Upper lobe of left lung (tissue), 6 donors: ENCODE data around the gene LTBP1. TPM values are rescaled to one million over a fixed set of nuclear protein-coding genes. Genes with fewer than 3 reads are reported as not detected.

Experiments
- ATAC-seq, 2 donors: fragments of 200-7000 bp; cut with Tn5 transposase; one replicate each; pipeline ENCODE4 v1.9.1; 2022; ENCODE audit warnings: mild to moderate bottlenecking in 2 of 2, moderate library complexity in 2 of 2; ENCODE audit not compliant: low FRiP score in 2 of 2
- DNase-seq, 2 donors: peaks; one replicate each; pipeline ENCODE4 v3.0.0-alpha.2; 2019 to 2020
- H3K27ac ChIP-seq, 4 donors: fragments of 200-600 bp; sonication (generic); one replicate each; pipeline ENCODE4 v1.5.1; 2016 to 2019
- H3K27me3 ChIP-seq, 4 donors: fragments of 200-600 bp; sonication (generic); one replicate each; pipeline ENCODE4 v1.5.1; 2017 to 2019
- H3K36me3 ChIP-seq, 4 donors: fragments of 200-600 bp; sonication (generic); one replicate each; pipeline ENCODE4 v1.5.1; 2016 to 2019
- H3K4me1 ChIP-seq, 4 donors: fragments of 200-600 bp; sonication (generic); one replicate each; pipeline ENCODE4 v1.5.1; 2018 to 2019
- H3K4me3 ChIP-seq, 4 donors: fragments of 200-600 bp; sonication (generic); one replicate each; pipeline ENCODE4 v1.5.1; 2017 to 2019; ENCODE audit warnings: mild to moderate bottlenecking in 2 of 4, moderate library complexity in 1 of 4
- H3K9me3 ChIP-seq, 4 donors: fragments of 200-600 bp; sonication (generic); one replicate each; pipeline ENCODE4 v1.5.1; 2018 to 2019
- EP300 ChIP-seq, 4 donors: sonication (generic); formaldehyde crosslinking; IDR thresholded peaks; one replicate each; pipeline ENCODE4 v1.5.1; 2017; ENCODE audit warnings: antibody characterized with exemption in 4 of 4, control low read depth in 2 of 4
- POLR2A ChIP-seq, 4 donors: fragments of 450-650 bp; IDR thresholded peaks; one replicate each; pipeline ENCODE4 v1.5.1; 2016 to 2017; ENCODE audit warnings: antibody characterized with exemption in 4 of 4, mild to moderate bottlenecking in 2 of 4
- POLR2AphosphoS5 ChIP-seq, 2 donors: sonication (generic); formaldehyde crosslinking; IDR thresholded peaks; one replicate each; pipeline ENCODE4 v1.5.1; 2017; ENCODE audit warnings: antibody characterized with exemption in 2 of 2
- WGBS, 2 donors: methylation state at CpG; one replicate each; pipeline ENCODE4 v1.1.5; 2017 to 2018; 5-methylcytosine and 5-hydroxymethylcytosine counted together
- total RNA-seq, 6 donors: library from RNA; depleted of rRNA in 4 of 6; stranded (reverse); fragments of >200 nt in 4 of 6; gene quantifications; one replicate each; pipeline versions ENCODE4 v1.1.0 to v1.2.1, GENCODE V29; 2016 to 2021
- TF ChIP-seq, protein P1 (sequence below), 6 experiments: fragments of 450-650 bp in 4 of 6; fragments of 200-600 bp in 2 of 6; sonication (generic) in 2 of 6; IDR thresholded peaks; one replicate each; pipeline ENCODE4 v1.5.1; 2016 to 2019; ENCODE audit warnings: antibody characterized with exemption in 6 of 6
- donor health status: DM: no; HTN: no; CAD: no; lungs with moderate emphysema.
- donor health status: DM: no; HTN: yes; CAD: no; lungs with severe emphysema.

The LTBP1 gene
- total RNA-seq, 6 donors from 2014 or later, result 11.5 to 45.0 (median 27.1) TPM

DNA sequence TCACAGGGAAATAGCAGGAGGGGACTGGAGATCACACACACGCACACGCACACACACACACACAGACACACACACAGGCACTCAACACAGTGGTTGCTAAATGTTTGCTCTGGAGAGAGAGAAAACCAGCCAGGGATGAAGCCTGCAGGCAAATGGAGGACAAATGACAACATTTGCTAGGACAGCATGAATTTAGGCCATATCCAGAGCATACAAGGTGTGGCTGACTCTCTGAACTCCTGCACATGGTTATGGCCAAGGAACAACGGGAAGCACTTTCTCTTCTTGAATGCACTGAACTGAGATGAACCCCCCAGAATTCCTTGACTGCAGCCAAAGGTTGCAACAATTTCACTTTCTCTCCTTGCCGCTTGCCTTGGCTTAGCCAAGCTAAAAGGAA, 299.7 kb downstream of the LTBP1 start:
- Histone ChIP-seq H3K27ac (no peak overlapping the region), H3K27me3 (no peaks in the 10 kb centered on the region), H3K4me1 (no peaks in the 10 kb centered on the region), H3K4me3 (no peak overlapping the region), H3K36me3 (no peaks in the 10 kb centered on the region), H3K9me3 (no peaks in the 10 kb centered on the region)
- TF ChIP-seq, protein P1, sequence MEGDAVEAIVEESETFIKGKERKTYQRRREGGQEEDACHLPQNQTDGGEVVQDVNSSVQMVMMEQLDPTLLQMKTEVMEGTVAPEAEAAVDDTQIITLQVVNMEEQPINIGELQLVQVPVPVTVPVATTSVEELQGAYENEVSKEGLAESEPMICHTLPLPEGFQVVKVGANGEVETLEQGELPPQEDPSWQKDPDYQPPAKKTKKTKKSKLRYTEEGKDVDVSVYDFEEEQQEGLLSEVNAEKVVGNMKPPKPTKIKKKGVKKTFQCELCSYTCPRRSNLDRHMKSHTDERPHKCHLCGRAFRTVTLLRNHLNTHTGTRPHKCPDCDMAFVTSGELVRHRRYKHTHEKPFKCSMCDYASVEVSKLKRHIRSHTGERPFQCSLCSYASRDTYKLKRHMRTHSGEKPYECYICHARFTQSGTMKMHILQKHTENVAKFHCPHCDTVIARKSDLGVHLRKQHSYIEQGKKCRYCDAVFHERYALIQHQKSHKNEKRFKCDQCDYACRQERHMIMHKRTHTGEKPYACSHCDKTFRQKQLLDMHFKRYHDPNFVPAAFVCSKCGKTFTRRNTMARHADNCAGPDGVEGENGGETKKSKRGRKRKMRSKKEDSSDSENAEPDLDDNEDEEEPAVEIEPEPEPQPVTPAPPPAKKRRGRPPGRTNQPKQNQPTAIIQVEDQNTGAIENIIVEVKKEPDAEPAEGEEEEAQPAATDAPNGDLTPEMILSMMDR (IDR thresholded peaks at IDR 0.05), result no peak
- TF ChIP-seq EP300 (IDR thresholded peaks at IDR 0.05) (no peak), POLR2AphosphoS5 (IDR thresholded peaks at IDR 0.05) (no peak), POLR2A (IDR thresholded peaks at IDR 0.05) (no peak)
- DNase-seq (no peak), ATAC-seq (no peak)
- WGBS, 2 donors, result 86 to 87% methylated on average over 3 to 4 of the region's 4 CpGs

DNA sequence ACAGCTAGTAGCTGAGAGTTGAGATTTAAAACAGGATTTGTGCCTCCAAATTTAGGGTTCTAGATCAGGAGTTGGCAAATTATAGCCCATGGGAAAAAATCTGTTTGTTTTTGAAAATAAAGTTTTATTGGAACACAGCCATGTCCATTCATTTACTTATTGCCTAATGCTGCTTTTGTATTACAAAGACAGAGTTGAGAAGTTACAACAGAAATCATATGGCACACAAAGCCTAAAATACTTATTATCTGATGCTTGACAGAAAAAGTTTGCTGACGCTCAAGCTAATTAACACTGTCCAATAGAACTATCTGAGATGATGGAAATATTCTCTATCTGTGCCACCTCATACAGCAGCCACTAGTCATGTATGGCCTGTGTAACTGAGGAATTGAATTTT, 300.6 kb downstream of the LTBP1 start:
- ATAC-seq (no peak), DNase-seq (no peak)
- no peak overlapping the region for H3K27ac ChIP-seq
- TF ChIP-seq POLR2AphosphoS5 (IDR thresholded peaks at IDR 0.05) (no peak), EP300 (IDR thresholded peaks at IDR 0.05) (no peak), POLR2A (IDR thresholded peaks at IDR 0.05) (no peak)
- TF ChIP-seq, protein P1 (IDR thresholded peaks at IDR 0.05), result no peak
- 93 to 94% methylated on average over 1 of the region's 1 CpG for WGBS, 2 donors
- H3K4me1 ChIP-seq, result no peaks in the 10 kb centered on the region
- no peaks in the 10 kb centered on the region for H3K36me3 ChIP-seq
- H3K27me3 ChIP-seq, result no peaks in the 10 kb centered on the region
- no peaks in the 10 kb centered on the region for H3K9me3 ChIP-seq
- H3K4me3 ChIP-seq, result no peak overlapping the region

DNA sequence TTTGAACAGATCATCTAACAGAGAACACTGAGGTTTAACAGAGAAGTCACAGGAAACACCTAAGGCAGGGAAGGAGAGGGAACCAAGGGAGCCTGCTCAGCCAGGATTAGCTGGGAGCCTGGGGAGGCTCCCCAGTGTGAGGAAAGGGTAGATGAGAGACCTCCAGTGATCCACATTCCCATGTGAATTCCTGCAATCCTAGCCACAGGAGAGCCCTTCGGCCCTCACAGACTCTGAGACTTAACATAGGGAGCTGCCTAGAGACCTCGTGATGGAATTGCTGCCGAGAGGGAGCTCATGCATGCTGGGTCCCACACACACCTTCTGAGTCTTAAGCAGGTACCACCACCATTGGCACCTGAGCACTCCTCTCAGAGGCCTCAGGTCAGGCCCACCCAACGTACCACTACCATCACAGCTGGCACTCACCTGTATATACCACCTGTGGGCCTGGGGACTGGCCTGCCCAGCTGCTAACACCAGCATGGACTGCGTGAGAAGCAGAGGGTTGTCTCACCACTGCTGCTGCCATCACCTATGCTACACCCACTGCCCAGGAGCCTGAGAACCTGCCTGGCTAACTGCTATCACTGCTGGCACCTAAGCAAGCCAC, 303.8 kb downstream of the LTBP1 start:
- Histone ChIP-seq H3K27me3 (no peaks in the 10 kb centered on the region), H3K4me3 (no peak overlapping the region), H3K27ac (no peak overlapping the region), H3K36me3 (no peaks in the 10 kb centered on the region), H3K9me3 (no peaks in the 10 kb centered on the region), H3K4me1 (no peaks in the 10 kb centered on the region)
- peak in 1 of 2 donors; percentile 49 for ATAC-seq
- TF ChIP-seq EP300 (IDR thresholded peaks at IDR 0.05) (no peak), POLR2AphosphoS5 (IDR thresholded peaks at IDR 0.05) (no peak), POLR2A (IDR thresholded peaks at IDR 0.05) (no peak)
- TF ChIP-seq, protein P1 (IDR thresholded peaks at IDR 0.05), result no peak
- 86% methylated on average over 5 of the region's 5 CpGs; no CpG with 5 or more reads in 1 of the 2 donors for WGBS, 2 donors
- DNase-seq, result no peak

DNA sequence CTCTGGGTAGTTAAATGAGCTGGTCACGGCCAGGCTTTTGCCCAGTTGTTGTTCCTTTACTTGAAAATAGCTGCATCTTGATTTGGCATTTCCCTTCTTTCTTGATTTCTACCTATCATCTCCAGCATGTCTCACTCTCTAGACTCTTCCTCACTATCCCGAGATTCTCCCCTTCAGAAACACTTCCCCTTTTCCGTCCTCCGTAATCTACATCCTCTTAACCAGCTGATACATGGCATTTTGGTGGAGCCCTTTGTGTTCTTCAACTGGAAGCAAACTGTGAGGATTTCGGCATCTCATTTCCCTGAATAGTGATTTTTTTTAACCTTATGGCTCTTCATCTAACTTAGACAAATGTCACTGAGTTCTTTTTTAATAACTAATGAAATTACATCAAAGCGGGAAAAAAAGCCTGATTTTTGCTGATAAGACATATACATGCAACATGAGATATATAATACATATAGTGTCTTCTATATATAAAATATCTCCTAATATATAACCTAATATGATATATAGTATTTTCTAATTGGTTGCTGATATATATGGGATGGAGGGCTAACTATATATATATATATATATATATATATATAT, 309.5 kb downstream of the LTBP1 start:
- H3K4me3 ChIP-seq, result no peak overlapping the region
- no peaks in the 10 kb centered on the region for H3K27me3 ChIP-seq
- 85 to 93% methylated on average over 6 of the region's 6 CpGs for WGBS, 2 donors
- no peaks in the 10 kb centered on the region for H3K36me3 ChIP-seq
- no peaks in the 10 kb centered on the region for H3K4me1 ChIP-seq
- no peak overlapping the region for H3K27ac ChIP-seq
- DNase-seq (no peak), ATAC-seq (no peak)
- TF ChIP-seq, protein P1 (IDR thresholded peaks at IDR 0.05), result no peak
- TF ChIP-seq EP300 (IDR thresholded peaks at IDR 0.05) (no peak), POLR2A (IDR thresholded peaks at IDR 0.05) (no peak), POLR2AphosphoS5 (IDR thresholded peaks at IDR 0.05) (no peak)
- no peaks in the 10 kb centered on the region for H3K9me3 ChIP-seq

DNA sequence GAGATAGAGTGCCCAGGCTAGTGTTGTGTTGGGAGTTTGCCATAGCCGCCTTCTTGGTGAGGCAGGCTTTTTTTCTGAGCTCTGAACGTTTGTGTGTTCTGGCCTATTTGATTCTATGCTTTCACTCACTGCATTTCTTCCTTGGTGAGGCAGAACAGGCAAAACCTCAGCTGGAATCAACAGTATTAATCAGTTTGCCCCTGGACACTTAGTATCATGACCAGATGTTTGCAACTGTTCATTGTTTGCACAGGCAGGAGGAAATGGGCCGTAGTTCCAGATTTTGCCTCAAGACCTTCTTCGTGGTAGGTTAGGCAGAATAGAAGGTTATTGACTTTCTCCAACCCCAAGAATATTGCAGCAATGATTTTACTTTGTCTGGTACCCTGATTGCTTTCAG, 311.6 kb downstream of the LTBP1 start:
- no peak for ATAC-seq
- no peak for TF ChIP-seq POLR2AphosphoS5 (IDR thresholded peaks at IDR 0.05)
- Histone ChIP-seq H3K4me1 (no peaks in the 10 kb centered on the region), H3K27ac (no peak overlapping the region), H3K4me3 (no peak overlapping the region), H3K27me3 (no peaks in the 10 kb centered on the region), H3K9me3 (no peaks in the 10 kb centered on the region), H3K36me3 (peaks cover 0 to 3% (median 0%) of the 10 kb centered on the region in 4 donors)
- WGBS, 2 donors, result 78 to 79% methylated on average over 4 of the region's 4 CpGs
- DNase-seq, result no peak
